Pons (tissue), 1 donor: ENCODE measurements around the gene INF2.
"Not testable (repeated sequence)": the region's sequence is repeated elsewhere in the genome, so short reads cannot be mapped to it uniquely, and the experiment has no call there.

Experiments
- DNase-seq: peaks from one replicate; pipeline ENCODE4 v3.0.0-alpha.2; 2016; ENCODE audit warnings: low spot score

INF2 gene

GRCh38 chr14:104734991-104735779 lies 45.8 kb downstream of the INF2 start:
- DNase-seq = no peak

- DNase-seq = peak; percentile 71
Observed at GRCh38 chr14:104735830-104736642, 46.6 kb downstream of the INF2 start.

DNA sequence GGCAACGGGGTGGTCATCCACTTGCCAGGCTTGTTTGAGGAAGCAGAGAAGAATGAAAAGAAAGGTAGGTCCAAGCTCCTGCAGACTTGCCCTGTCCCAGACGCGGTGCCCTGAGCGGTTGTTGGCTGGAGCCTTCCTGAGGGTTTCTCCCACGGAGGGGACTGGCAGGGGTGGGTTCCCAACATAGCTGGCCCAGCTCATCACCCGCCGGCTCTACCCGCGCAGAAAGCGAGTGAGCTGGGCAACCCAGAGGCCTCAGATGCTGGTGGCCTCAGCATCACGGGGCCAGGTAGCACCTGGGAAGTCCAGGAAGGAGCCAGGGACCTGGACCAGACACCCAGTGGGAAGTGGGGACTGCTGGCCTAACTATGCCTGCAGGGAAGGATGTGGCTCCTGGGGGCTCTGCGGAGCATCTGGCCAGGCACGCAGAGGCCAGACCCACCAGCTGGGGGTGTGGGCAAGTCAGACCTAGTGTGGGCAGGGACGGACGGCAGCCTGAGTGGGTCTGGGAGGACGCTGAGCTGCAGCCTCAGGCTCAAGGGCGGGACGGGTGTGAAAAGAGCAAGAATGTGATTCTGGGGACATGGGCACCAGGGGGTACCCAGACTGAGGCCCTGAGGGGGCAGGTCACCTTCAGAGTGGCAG lies 49.1 kb downstream of the INF2 start:
- no peak for DNase-seq

- no peak for DNase-seq
Observed at GRCh38 chr14:104739026-104739425, 49.6 kb downstream of the INF2 start.

DNA sequence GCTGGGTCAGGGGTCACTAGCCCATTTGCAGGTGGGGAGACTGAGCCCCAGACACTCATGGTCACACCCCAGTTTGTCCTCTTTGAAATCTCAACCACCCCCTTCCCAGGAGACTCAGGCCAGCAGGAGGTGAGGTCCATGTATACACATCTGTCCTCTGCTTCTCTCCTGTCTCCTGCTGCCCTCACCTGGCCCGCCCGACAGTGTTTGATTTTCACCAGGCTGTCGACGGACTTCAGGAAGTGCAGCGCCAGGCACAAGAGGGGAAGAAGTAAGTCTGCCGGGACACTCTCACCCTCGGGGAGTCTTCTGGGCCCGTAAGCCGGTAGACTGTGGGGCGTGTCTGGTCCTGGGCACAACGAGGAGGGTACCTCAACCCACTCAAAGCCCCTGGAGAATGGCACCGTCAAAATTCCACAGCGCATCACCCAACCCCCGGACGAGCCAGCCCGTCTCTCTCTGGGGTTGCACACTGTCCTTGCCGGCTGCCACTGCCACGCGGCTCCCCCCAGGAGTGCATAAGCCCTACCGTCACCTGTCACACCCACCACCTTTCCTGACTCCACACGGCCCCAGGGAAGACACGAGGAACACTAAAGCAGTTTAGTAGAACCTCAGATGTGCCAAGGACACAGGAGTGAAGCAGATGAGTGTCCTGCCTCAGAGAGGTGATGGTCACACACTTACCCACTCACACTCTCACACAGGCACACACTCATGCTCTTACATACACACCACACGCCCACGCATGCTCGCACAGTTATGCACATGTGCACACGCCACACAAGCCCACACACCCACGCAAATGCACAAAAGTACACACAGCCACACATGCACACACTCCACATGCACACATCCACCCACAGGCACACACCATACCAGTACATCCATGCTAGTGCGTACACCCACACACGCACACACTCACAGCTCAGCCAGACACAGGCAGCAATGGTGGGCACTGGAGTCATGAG lies 50.4 kb downstream of the INF2 start:
- DNase-seq = no peak

- no peak for DNase-seq
Observed at GRCh38 chr14:104741108-104741802, 51.8 kb downstream of the INF2 start.

- no peak for DNase-seq
Observed at GRCh38 chr14:104741803-104742251, 52.4 kb downstream of the INF2 start.

GRCh38 chr14:104742586-104743455 lies 53.4 kb downstream of the INF2 start:
- DNase-seq = no peak

DNA sequence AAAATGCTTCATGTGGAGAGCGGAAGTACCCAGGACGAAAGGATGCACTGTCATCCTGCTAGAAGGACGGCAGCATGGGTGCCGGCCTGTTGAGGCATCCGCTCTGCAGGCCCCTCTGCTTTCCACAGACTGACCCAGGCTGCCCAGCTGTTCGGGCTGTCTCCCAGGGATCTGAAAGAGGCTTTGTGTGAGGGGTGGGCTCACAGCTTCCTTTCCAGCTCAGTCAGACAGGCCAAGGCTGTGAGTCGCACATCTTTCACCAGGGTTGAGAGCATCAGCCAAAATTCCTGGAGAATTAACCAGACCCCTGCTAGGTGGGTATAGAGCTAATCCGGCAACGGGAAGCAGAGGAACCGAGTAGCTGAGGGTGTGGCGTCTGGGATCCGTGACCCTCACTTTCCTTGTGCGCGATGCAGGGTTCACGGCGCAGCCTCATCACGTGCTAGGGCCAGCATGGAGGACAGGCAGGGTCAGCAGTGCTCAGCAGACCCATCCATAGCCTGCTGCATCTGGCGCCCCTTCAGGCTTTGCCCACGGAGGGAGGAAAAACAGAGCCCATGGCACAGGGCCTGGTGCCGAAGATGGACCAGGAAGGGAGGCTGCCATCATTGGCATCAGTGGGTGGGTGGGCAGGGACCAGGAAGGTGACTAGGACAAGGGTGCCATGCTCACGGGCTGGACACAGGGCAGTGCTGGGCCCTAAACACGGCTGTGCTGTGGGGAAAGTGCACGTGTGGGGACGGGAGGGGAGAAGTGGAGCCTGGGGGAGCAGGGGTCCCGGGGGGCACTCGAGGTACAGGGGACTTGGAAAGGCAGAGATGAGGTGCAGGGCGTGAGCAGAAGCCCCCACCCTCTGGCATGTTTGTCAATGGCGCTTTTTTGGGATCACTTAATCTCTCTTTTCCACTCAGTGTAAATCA lies 54.3 kb downstream of the INF2 start:
- peak; percentile 45 for DNase-seq

DNA sequence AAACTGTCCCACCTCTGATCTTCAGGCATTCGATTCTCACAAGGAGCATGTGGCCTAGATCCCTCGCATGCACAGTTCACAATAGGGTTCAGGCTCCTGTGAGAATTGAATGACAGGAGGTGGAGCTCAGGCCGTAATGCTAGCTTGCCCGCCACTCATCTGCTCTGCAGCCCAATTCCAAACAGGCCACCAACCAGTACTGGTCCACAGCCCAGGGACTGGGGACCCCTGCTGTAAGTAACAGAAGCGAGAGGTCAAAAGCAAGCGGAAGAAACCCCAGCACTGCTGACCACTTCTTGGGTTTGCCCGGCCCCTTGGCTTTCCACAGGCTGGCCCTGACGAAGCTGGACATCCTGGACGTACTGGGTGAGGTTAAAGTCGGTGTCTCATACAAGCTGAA lies 55.1 kb downstream of the INF2 start:
- no peak for DNase-seq

DNA sequence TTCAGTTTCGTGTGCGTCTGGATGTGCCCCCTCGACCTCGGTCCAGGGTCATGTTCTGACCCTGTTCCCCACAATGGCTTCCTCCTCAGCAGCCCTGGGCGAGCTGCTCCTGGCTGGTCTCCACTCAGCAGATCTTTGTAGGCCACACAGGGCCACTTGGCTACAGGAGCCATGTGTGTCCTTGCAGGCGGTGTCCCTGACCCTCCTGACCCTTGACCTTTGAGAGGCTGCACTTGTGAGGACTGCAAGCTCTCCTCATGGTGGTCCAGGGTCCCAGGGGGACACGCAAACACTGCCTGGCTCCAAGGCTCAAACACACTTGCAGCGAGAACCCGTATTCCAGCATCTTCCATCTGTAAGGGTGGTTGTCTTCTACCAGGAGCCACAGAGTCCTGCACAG lies 56.0 kb downstream of the INF2 start:
- no peak for DNase-seq

DNA sequence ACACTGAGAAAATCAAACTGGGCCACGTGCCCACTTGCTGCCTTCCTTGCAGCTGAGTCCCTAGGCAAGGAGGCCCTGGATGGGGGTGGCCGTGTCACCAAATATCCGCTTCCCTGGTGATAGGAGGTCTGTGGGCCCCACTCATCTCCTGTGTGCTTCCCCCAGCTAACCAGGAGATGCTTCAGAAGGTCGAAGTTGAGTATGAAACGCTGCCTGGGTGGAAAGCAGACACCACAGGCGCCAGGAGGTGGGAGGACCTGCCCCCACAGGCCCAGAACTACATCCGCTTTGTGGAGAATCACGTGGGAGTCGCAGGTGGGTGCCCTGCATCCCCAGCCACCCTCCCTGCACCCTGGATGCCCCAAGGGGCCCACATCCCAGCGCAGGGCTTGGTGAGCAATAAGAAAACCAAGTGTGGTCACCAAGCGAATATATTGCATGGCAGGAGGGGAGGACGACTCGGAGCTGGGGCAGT lies 56.7 kb downstream of the INF2 start:
- no peak for DNase-seq

DNA sequence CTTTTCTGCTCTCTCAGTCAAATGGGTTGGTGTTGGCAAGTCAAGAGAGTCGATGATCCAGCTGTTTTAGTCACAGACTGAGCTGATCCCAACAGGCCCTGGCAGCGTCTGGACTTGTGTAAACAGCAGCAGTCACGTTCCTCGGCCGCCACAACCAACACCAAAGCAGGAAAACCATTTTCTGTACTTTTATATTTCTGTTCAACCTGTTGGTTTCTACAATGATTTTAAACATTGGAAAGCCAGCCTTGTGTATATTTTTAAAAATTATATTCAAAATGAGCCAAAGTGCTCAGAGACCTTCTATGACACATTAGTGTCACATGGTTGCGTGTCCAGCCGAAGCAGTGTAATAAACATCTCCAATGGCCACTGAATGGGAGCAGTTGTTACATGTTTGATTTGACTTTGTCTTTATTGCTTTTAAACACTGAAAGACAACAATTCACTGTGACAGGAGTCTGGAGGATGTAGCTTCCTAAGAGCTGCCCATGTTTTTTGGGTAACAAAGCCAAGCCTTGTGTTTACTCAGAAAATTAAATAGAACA lies 57.6 kb downstream of the INF2 start:
- peak; percentile 58 for DNase-seq

- no peak for DNase-seq
Observed at GRCh38 chr14:104747876-104748275, 58.5 kb downstream of the INF2 start.

GRCh38 chr14:104749111-104749649 lies 59.8 kb downstream of the INF2 start:
- DNase-seq = peak; percentile 87

DNA sequence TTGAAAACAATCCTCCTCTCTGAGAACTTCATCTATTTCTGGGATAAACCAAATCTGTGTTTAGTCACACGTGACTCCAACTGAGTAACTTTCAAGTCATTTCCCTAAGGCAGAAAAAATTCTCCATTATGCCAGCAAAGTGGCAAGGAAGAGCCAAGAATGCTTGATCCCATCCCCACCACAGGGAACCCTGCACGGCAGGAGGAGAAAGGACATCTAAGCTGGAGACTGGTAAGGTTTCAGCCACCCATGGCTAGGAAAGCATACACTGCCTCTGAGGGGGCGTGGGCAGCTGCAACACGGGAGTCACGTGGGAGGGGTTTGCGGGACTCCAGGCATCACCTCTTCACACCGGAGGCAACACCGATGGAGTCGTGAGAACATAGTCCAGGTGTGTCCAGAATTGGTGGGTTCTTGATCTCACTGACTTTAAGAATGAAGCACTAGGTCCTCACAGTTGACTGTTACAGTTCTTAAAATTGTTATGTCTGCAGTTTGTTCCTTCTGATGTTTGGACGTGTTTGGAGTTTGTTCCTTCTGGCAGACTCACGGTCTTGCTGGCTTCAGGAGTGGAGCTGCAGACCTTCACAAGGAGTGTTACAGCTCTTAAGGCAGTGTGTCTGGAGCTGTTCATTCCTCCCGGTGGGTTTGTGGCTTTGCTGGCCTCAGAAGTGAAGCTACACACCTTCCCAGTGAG lies 60.8 kb downstream of the INF2 start:
- DNase-seq = no peak

- not testable (repeated sequence) for DNase-seq
Observed at GRCh38 chr14:104750753-104751057, 61.3 kb downstream of the INF2 start.
